Measurements from ENCODE around the gene BBOX1.

DNA sequence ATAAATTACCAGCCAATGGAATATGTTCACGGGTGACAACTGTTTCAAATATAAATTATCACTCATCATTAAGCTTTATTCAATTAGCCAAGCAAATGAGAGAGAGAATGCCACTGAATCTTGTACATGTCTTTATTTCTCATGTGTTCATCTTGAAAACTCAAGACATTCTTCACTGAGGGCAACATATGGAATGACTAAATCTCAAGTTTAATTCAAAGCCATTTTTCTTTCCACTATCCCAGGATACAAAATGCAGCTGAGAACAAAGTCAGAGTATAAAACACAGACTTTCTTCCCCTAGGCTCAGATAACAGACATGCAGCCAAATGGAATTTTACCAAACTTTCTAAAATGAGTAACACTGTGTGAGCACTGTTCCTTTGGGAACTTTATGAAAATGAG lies 12.1 kb upstream of the BBOX1 start:
- no peak for TF ChIP-seq CTCF (IDR thresholded peaks at IDR 0.05; ENCODE audit: poor library complexity, severe bottlenecking)
- TF ChIP-seq, protein P1, sequence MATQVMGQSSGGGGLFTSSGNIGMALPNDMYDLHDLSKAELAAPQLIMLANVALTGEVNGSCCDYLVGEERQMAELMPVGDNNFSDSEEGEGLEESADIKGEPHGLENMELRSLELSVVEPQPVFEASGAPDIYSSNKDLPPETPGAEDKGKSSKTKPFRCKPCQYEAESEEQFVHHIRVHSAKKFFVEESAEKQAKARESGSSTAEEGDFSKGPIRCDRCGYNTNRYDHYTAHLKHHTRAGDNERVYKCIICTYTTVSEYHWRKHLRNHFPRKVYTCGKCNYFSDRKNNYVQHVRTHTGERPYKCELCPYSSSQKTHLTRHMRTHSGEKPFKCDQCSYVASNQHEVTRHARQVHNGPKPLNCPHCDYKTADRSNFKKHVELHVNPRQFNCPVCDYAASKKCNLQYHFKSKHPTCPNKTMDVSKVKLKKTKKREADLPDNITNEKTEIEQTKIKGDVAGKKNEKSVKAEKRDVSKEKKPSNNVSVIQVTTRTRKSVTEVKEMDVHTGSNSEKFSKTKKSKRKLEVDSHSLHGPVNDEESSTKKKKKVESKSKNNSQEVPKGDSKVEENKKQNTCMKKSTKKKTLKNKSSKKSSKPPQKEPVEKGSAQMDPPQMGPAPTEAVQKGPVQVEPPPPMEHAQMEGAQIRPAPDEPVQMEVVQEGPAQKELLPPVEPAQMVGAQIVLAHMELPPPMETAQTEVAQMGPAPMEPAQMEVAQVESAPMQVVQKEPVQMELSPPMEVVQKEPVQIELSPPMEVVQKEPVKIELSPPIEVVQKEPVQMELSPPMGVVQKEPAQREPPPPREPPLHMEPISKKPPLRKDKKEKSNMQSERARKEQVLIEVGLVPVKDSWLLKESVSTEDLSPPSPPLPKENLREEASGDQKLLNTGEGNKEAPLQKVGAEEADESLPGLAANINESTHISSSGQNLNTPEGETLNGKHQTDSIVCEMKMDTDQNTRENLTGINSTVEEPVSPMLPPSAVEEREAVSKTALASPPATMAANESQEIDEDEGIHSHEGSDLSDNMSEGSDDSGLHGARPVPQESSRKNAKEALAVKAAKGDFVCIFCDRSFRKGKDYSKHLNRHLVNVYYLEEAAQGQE (IDR thresholded peaks at IDR 0.05; ENCODE audit: borderline replicate concordance): no peak
- no peak for TF ChIP-seq MXI1 (conservative IDR thresholded peaks at IDR 0.05; ENCODE audit: poor library complexity, severe bottlenecking)
- no peak for TF ChIP-seq POLR2AphosphoS5 (IDR thresholded peaks at IDR 0.05)
- no peak for TF ChIP-seq EP300 (conservative IDR thresholded peaks at IDR 0.05; ENCODE audit: poor library complexity, severe bottlenecking)
- no peak for TF ChIP-seq RAD21 (conservative IDR thresholded peaks at IDR 0.05)
- TF ChIP-seq EZH2 (IDR thresholded peaks at IDR 0.05; ENCODE audit: borderline replicate concordance, insufficient read depth, low read length, poor library complexity, severe bottlenecking): no peak

All from neural cell (in vitro differentiated cells).